ENCODE data around the gene FAM13A. TPM values are rescaled to one million over a fixed set of nuclear protein-coding genes. Genes with fewer than 3 reads are reported as not detected.
A peak's percentile ranks its signal among the peaks of the same experiment; 100 is the strongest.

The FAM13A gene
- total and polyA plus RNA-seq, 2 of the 13 experiments (the other 11 are each of a cell fraction or from before 2014, with no cell fraction given): 1.2 to 36.2 TPM

- TF ChIP-seq, protein P1, sequence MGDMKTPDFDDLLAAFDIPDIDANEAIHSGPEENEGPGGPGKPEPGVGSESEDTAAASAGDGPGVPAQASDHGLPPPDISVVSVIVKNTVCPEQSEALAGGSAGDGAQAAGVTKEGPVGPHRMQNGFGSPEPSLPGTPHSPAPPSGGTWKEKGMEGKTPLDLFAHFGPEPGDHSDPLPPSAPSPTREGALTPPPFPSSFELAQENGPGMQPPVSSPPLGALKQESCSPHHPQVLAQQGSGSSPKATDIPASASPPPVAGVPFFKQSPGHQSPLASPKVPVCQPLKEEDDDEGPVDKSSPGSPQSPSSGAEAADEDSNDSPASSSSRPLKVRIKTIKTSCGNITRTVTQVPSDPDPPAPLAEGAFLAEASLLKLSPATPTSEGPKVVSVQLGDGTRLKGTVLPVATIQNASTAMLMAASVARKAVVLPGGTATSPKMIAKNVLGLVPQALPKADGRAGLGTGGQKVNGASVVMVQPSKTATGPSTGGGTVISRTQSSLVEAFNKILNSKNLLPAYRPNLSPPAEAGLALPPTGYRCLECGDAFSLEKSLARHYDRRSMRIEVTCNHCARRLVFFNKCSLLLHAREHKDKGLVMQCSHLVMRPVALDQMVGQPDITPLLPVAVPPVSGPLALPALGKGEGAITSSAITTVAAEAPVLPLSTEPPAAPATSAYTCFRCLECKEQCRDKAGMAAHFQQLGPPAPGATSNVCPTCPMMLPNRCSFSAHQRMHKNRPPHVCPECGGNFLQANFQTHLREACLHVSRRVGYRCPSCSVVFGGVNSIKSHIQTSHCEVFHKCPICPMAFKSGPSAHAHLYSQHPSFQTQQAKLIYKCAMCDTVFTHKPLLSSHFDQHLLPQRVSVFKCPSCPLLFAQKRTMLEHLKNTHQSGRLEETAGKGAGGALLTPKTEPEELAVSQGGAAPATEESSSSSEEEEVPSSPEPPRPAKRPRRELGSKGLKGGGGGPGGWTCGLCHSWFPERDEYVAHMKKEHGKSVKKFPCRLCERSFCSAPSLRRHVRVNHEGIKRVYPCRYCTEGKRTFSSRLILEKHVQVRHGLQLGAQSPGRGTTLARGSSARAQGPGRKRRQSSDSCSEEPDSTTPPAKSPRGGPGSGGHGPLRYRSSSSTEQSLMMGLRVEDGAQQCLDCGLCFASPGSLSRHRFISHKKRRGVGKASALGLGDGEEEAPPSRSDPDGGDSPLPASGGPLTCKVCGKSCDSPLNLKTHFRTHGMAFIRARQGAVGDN (CRISPR knock-in tag; IDR thresholded peaks at IDR 0.05): no peak
- TF ChIP-seq KMT2B (CRISPR knock-in tag; IDR thresholded peaks at IDR 0.05) (no peak), ZXDC (CRISPR knock-in tag; IDR thresholded peaks at IDR 0.05) (no peak), JARID2 (CRISPR knock-in tag; IDR thresholded peaks at IDR 0.05; ENCODE audit: insufficient replicate concordance) (no peak)
- TF ChIP-seq, protein P2, sequence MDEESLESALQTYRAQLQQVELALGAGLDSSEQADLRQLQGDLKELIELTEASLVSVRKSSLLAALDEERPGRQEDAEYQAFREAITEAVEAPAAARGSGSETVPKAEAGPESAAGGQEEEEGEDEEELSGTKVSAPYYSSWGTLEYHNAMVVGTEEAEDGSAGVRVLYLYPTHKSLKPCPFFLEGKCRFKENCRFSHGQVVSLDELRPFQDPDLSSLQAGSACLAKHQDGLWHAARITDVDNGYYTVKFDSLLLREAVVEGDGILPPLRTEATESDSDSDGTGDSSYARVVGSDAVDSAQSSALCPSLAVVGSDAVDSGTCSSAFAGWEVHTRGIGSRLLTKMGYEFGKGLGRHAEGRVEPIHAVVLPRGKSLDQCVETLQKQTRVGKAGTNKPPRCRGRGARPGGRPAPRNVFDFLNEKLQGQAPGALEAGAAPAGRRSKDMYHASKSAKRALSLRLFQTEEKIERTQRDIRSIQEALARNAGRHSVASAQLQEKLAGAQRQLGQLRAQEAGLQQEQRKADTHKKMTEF (CRISPR knock-in tag; IDR thresholded peaks at IDR 0.05): peak; percentile 48; the same call in 1 of the 2 replicates
- TF ChIP-seq, protein P3, sequence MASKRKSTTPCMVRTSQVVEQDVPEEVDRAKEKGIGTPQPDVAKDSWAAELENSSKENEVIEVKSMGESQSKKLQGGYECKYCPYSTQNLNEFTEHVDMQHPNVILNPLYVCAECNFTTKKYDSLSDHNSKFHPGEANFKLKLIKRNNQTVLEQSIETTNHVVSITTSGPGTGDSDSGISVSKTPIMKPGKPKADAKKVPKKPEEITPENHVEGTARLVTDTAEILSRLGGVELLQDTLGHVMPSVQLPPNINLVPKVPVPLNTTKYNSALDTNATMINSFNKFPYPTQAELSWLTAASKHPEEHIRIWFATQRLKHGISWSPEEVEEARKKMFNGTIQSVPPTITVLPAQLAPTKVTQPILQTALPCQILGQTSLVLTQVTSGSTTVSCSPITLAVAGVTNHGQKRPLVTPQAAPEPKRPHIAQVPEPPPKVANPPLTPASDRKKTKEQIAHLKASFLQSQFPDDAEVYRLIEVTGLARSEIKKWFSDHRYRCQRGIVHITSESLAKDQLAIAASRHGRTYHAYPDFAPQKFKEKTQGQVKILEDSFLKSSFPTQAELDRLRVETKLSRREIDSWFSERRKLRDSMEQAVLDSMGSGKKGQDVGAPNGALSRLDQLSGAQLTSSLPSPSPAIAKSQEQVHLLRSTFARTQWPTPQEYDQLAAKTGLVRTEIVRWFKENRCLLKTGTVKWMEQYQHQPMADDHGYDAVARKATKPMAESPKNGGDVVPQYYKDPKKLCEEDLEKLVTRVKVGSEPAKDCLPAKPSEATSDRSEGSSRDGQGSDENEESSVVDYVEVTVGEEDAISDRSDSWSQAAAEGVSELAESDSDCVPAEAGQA (IDR thresholded peaks at IDR 0.05; ENCODE audit: low read depth): no peak
- TF ChIP-seq, protein P3 (CRISPR knock-in tag; IDR thresholded peaks at IDR 0.05; ENCODE audit: borderline replicate concordance): no peak
- TF ChIP-seq, protein P4, sequence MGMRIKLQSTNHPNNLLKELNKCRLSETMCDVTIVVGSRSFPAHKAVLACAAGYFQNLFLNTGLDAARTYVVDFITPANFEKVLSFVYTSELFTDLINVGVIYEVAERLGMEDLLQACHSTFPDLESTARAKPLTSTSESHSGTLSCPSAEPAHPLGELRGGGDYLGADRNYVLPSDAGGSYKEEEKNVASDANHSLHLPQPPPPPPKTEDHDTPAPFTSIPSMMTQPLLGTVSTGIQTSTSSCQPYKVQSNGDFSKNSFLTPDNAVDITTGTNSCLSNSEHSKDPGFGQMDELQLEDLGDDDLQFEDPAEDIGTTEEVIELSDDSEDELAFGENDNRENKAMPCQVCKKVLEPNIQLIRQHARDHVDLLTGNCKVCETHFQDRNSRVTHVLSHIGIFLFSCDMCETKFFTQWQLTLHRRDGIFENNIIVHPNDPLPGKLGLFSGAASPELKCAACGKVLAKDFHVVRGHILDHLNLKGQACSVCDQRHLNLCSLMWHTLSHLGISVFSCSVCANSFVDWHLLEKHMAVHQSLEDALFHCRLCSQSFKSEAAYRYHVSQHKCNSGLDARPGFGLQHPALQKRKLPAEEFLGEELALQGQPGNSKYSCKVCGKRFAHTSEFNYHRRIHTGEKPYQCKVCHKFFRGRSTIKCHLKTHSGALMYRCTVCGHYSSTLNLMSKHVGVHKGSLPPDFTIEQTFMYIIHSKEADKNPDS (CRISPR knock-in tag; IDR thresholded peaks at IDR 0.05): peak; percentile 85
Measured at GRCh38 chr4:88759039-88759894, 297.7 kb downstream of the FAM13A start (continued).
